Endothelial cell of umbilical vein (primary cell): ENCODE results near the gene ZNF273. TPM values are rescaled to one million over a fixed set of nuclear protein-coding genes. Genes with fewer than 3 reads are reported as not detected.

Experiments
- BruUV-seq: library from RNA; stranded (reverse); fragments of 400-500 nt; replicated peaks from 2 replicates; lab custom pipeline; 2021; lab: Mats Ljungman, UMichigan
- CTCF ChIA-PET: fragments of 300-600, 350-600 bp; sonication (Branson Sonifier 250); formaldehyde crosslinking; loops from one replicate; lab custom pipeline; 2021; ENCODE audit warnings: antibody characterized with exemption, inconsistent platforms; lab: Charles Lee
- POLR2A ChIA-PET: fragments of 300-600, 350-600 bp; sonication (Branson Sonifier 250); formaldehyde crosslinking; loops from one replicate; lab custom pipeline; 2021; ENCODE audit warnings: antibody characterized with exemption, inconsistent platforms; lab: Charles Lee
- DNase-seq: peaks from one replicate; pipeline ENCODE4 v3.0.0-alpha.2; 2011; ENCODE audit warnings: low read depth, low spot score
- FAIRE-seq: peaks from 2 replicates; lab custom pipeline; 2011; peaks lifted over from hg19 to GRCh38; lab: Jason Lieb, UNC
- H2AFZ ChIP-seq: 2 replicates; pipeline ENCODE4 v1.6.0; 2012; ENCODE audit warnings: low read depth, low read length, control low read depth, inconsistent platforms
- H3K27ac ChIP-seq: 2 replicates; pipeline ENCODE4 v1.5.1; 2011; ENCODE audit warnings: low read depth, mild to moderate bottlenecking, control low read depth, low read length, moderate library complexity; ENCODE audit not compliant: insufficient read depth
- H3K27me3 ChIP-seq, 2 experiments: 2 replicates each; pipeline versions ENCODE4 v1.6.0 to v1.6.1; 2011; ENCODE audit warnings: low read length in 2 of 2, mixed read lengths in 1 of 2; ENCODE audit not compliant: control insufficient read depth in 2 of 2, insufficient read depth in 2 of 2
- H3K36me3 ChIP-seq, 2 experiments: 2 replicates in 1 of 2; 3 replicates in 1 of 2; pipeline ENCODE4 v1.5.1; 2011; ENCODE audit warnings: low read length in 2 of 2, mild to moderate bottlenecking in 1 of 2, moderate library complexity in 1 of 2; ENCODE audit not compliant: control insufficient read depth in 2 of 2, insufficient read depth in 2 of 2; ENCODE audit errors: extremely low read depth in 1 of 2
- H3K4me1 ChIP-seq: 3 replicates; pipeline ENCODE4 v1.5.1; 2011; ENCODE audit warnings: mild to moderate bottlenecking, low read length; ENCODE audit not compliant: control insufficient read depth, insufficient read depth; ENCODE audit errors: extremely low read depth
- H3K4me2 ChIP-seq: 2 replicates; pipeline ENCODE4 v1.6.1; 2011; ENCODE audit warnings: low read length, control low read depth, mixed read lengths; ENCODE audit not compliant: insufficient read depth
- H3K4me3 ChIP-seq, 3 experiments: fragments of 200-600 bp in 1 of 3; sonication (generic), shearing (Covaris generic) in 1 of 3; replicated peaks in 1 of 3; 2 replicates each; pipeline ENCODE4 v1.5.1; 2011 to 2016; ENCODE audit warnings: control low read depth in 3 of 3, low read length in 3 of 3, mild to moderate bottlenecking in 2 of 3, inconsistent platforms in 1 of 3, low read depth in 1 of 3, moderate library complexity in 1 of 3; ENCODE audit not compliant: insufficient read depth in 1 of 3
- H3K79me2 ChIP-seq: 2 replicates; pipeline ENCODE4 v1.6.0; 2012; ENCODE audit warnings: low read length, inconsistent platforms; ENCODE audit not compliant: control insufficient read depth, insufficient read depth
- H3K9ac ChIP-seq: replicated peaks from 2 replicates; pipeline ENCODE3; 2011; ENCODE audit warnings: low read length, control low read depth; ENCODE audit not compliant: insufficient read depth; ENCODE audit errors: extremely low read depth
- H3K9me1 ChIP-seq: replicated peaks from 3 replicates; pipeline ENCODE4 v1.6.0; 2011; ENCODE audit warnings: mild to moderate bottlenecking, low read length; ENCODE audit not compliant: control insufficient read depth, insufficient read depth; ENCODE audit errors: extremely low read depth
- H3K9me3 ChIP-seq: replicated peaks from 2 replicates; pipeline ENCODE4 v1.5.1; 2012; ENCODE audit warnings: low read length, inconsistent platforms; ENCODE audit not compliant: control insufficient read depth, insufficient read depth
- H4K20me1 ChIP-seq: replicated peaks from 2 replicates; pipeline ENCODE3; 2011; ENCODE audit warnings: mild to moderate bottlenecking, low read length; ENCODE audit not compliant: control insufficient read depth, insufficient read depth; ENCODE audit errors: extremely low read depth
- EZH2 ChIP-seq: IDR thresholded peaks from 2 replicates; pipeline ENCODE4 v1.6.1; 2012; ENCODE audit warnings: borderline replicate concordance, low read depth, mild to moderate bottlenecking, moderate library complexity, low read length, inconsistent platforms; ENCODE audit not compliant: severe bottlenecking
- FOS ChIP-seq: IDR thresholded peaks from 2 replicates; pipeline ENCODE4 v1.6.1; 2011; ENCODE audit warnings: mild to moderate bottlenecking, low read length, moderate library complexity, borderline replicate concordance; ENCODE audit not compliant: insufficient read depth
- GATA2 ChIP-seq: IDR thresholded peaks from 2 replicates; pipeline ENCODE4 v1.7.0; 2011; ENCODE audit warnings: low read depth, mild to moderate bottlenecking, moderate library complexity, mixed read lengths, low read length; ENCODE audit not compliant: insufficient read length, insufficient read depth
- JUN ChIP-seq: IDR thresholded peaks from 2 replicates; pipeline ENCODE4 v1.6.1; 2011; ENCODE audit warnings: borderline replicate concordance, low read depth; ENCODE audit not compliant: insufficient read length, insufficient read depth
- MAX ChIP-seq: IDR thresholded peaks from 2 replicates; pipeline ENCODE4 v1.6.1; 2011; ENCODE audit not compliant: insufficient read depth, insufficient read length
- MYC ChIP-seq: IDR thresholded peaks from one replicate; pipeline ENCODE4 v1.6.1; 2011; ENCODE audit warnings: mild to moderate bottlenecking, low read depth, low read length
- POLR2A ChIP-seq: IDR thresholded peaks from 2 replicates; pipeline ENCODE4 v1.6.1; 2012; ENCODE audit warnings: low read depth, mild to moderate bottlenecking, control low read depth, low read length
- POLR2AphosphoS5 ChIP-seq: IDR thresholded peaks from 2 replicates; pipeline ENCODE4 v1.6.1; 2012; ENCODE audit warnings: low read depth, mild to moderate bottlenecking, control low read depth, low read length, moderate library complexity; ENCODE audit not compliant: insufficient read depth
- dilution Hi-C: fragments of 300-500 bp; cut with MboI; formaldehyde crosslinking; loops from one replicate; pipeline ENCODE4 v1.15.0; 2019; ENCODE audit warnings: low sequenced_read_pairs; ENCODE audit not compliant: extremely low pct_ligation_motif_present
- intact Hi-C: fragments of 100-400 bp; cut with micrococcal nuclease; formaldehyde crosslinking; loops from one replicate; pipeline ENCODE4 v1.10.0; 2022
- polyA plus RNA-seq, 4 experiments: library from polyadenylated mRNA; depleted of rRNA in 3 of 4; stranded (reverse) in 3 of 4; unstranded in 1 of 4; fragments of >200 nt; gene quantifications; 2 replicates each; pipeline versions ENCODE4 v1.2.1 to v1.2.3, GENCODE V29; 2011 to 2012; ENCODE audit warnings: missing spikeins in 1 of 4
- total RNA-seq: library from RNA; stranded (reverse); gene quantifications from 2 replicates; pipeline ENCODE4 v1.2.3, GENCODE V29; 2021
- TF ChIP-seq, protein P1 (sequence below), 2 donors: IDR thresholded peaks; 1 replicate in 1 of 2; 2 replicates in 1 of 2; pipeline ENCODE4 v1.5.1; 2011; ENCODE audit warnings: low read length in 2 of 2, mild to moderate bottlenecking in 2 of 2, moderate library complexity in 2 of 2, control low read depth in 1 of 2, inconsistent platforms in 1 of 2, low read depth in 1 of 2; ENCODE audit not compliant: insufficient read depth in 1 of 2; ENCODE audit errors: extremely low read depth in 1 of 2

The ZNF273 gene
- total and polyA plus RNA-seq, 2 donors (not counting 3 experiments of a cell fraction or from before 2014, with no cell fraction given): 1.4 to 4.1 TPM

- ChIA-PET CTCF (no interaction called here), POLR2A (no interaction called here)
- H3K79me2 ChIP-seq: no peaks in the 10 kb centered on the region
- no peaks in the 10 kb centered on the region for H3K4me1 ChIP-seq
- intact Hi-C loops (no loop called here), dilution Hi-C loops (no loop called here)
- FAIRE-seq (no peak), DNase-seq (no peak)
- H3K27me3 ChIP-seq: peaks cover 2 to 7% of the 10 kb centered on the region in 2 experiments
- BruUV-seq: no TSS peak
- H3K27ac ChIP-seq: no peak overlapping the region
- H3K4me3 ChIP-seq: no peak overlapping the region
- H3K9ac ChIP-seq: no peak overlapping the region
- no peak for TF ChIP-seq FOS
- TF ChIP-seq MYC: no peak
- no peak for TF ChIP-seq POLR2A
- no peak for TF ChIP-seq EZH2
- no peak for TF ChIP-seq MAX
- no peak for TF ChIP-seq GATA2
- TF ChIP-seq JUN: no peak
- TF ChIP-seq, protein P1, sequence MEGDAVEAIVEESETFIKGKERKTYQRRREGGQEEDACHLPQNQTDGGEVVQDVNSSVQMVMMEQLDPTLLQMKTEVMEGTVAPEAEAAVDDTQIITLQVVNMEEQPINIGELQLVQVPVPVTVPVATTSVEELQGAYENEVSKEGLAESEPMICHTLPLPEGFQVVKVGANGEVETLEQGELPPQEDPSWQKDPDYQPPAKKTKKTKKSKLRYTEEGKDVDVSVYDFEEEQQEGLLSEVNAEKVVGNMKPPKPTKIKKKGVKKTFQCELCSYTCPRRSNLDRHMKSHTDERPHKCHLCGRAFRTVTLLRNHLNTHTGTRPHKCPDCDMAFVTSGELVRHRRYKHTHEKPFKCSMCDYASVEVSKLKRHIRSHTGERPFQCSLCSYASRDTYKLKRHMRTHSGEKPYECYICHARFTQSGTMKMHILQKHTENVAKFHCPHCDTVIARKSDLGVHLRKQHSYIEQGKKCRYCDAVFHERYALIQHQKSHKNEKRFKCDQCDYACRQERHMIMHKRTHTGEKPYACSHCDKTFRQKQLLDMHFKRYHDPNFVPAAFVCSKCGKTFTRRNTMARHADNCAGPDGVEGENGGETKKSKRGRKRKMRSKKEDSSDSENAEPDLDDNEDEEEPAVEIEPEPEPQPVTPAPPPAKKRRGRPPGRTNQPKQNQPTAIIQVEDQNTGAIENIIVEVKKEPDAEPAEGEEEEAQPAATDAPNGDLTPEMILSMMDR (IDR thresholded peaks at IDR 0.05; ENCODE audit: extremely low read depth in 1 of 2, insufficient read depth in 1 of 2, low read depth in 1 of 2, low read length in 2 of 2): no peak
- TF ChIP-seq POLR2AphosphoS5: no peak
- H4K20me1 ChIP-seq: no peaks in the 10 kb centered on the region
- no peaks in the 10 kb centered on the region for H3K36me3 ChIP-seq
- H3K9me3 ChIP-seq: peaks cover 2% of the 10 kb centered on the region
- H3K4me2 ChIP-seq: no peak overlapping the region
- H3K9me1 ChIP-seq: no peaks in the 10 kb centered on the region
- no peak overlapping the region for H2AFZ ChIP-seq
Measured at GRCh38 chr7:64879086-64879730, 23.9 kb upstream of the ZNF273 start.
